HepG2 (cell line): ENCODE results near the gene BICRA. TPM values are rescaled to one million over a fixed set of nuclear protein-coding genes. Genes with fewer than 3 reads are reported as not detected.
A peak's percentile ranks its signal among the peaks of the same experiment; 100 is the strongest.

Source experiments
- CENPT ChIP-seq: sonication (generic); formaldehyde crosslinking; IDR thresholded peaks from 2 replicates; pipeline ENCODE4 v1.8.0; 2022; ENCODE audit warnings: low read depth, mild to moderate bottlenecking, moderate library complexity, missing genetic modification reagents
- CHD4 ChIP-seq: fragments of 200-600 bp; sonication (generic); IDR thresholded peaks from 2 replicates; pipeline ENCODE4 v1.7.0; 2017; ENCODE audit warnings: mild to moderate bottlenecking, low read length, borderline replicate concordance
- GTF2F1 ChIP-seq: fragments of 150-350 bp; IDR thresholded peaks from 2 replicates; pipeline ENCODE4 v1.6.1; 2014; ENCODE audit warnings: low read length
- KDM4B ChIP-seq: sonication (generic); formaldehyde crosslinking; IDR thresholded peaks from 2 replicates; pipeline ENCODE4 v1.4.0; 2020; ENCODE audit warnings: missing genetic modification reagents
- NR2C2 ChIP-seq: sonication (generic); formaldehyde crosslinking; IDR thresholded peaks from 2 replicates; pipeline ENCODE4 v1.4.0; 2020; ENCODE audit warnings: missing genetic modification reagents, mild to moderate bottlenecking, moderate library complexity, borderline replicate concordance
- RBAK ChIP-seq: sonication (generic); formaldehyde crosslinking; IDR thresholded peaks from 2 replicates; pipeline ENCODE4 v1.5.1; 2020; ENCODE audit warnings: mild to moderate bottlenecking, missing genetic modification reagents
- SMAD1 ChIP-seq: sonication (generic); formaldehyde crosslinking; IDR thresholded peaks from 2 replicates; pipeline ENCODE4 v1.4.0; 2020; ENCODE audit warnings: missing genetic modification reagents, low read depth, mild to moderate bottlenecking, borderline replicate concordance
- SNAPC4 ChIP-seq: sonication (generic); formaldehyde crosslinking; IDR thresholded peaks from 2 replicates; pipeline ENCODE4 v1.4.0; 2020; ENCODE audit warnings: mild to moderate bottlenecking, missing genetic modification reagents
- TRAFD1 ChIP-seq: sonication (generic); formaldehyde crosslinking; IDR thresholded peaks from 2 replicates; pipeline ENCODE4 v1.5.1; 2020; ENCODE audit warnings: missing genetic modification reagents, mild to moderate bottlenecking, borderline replicate concordance
- ZMYM2 ChIP-seq: sonication (generic); formaldehyde crosslinking; IDR thresholded peaks from 2 replicates; pipeline ENCODE4 v1.8.0; 2022; ENCODE audit warnings: mild to moderate bottlenecking, missing genetic modification reagents
- ZNF513 ChIP-seq: sonication (generic); formaldehyde crosslinking; conservative IDR thresholded peaks from 2 replicates; pipeline ENCODE4 v1.5.0; 2020; ENCODE audit warnings: missing genetic modification reagents
- ZNF572 ChIP-seq: sonication (generic); formaldehyde crosslinking; IDR thresholded peaks from 2 replicates; pipeline ENCODE4 v1.5.1; 2020; ENCODE audit warnings: mild to moderate bottlenecking, missing genetic modification reagents
- ZNF652 ChIP-seq: IDR thresholded peaks from 2 replicates; pipeline ENCODE4 v1.6.1; 2016; ENCODE audit warnings: low read depth, borderline replicate concordance
- ZNF790 ChIP-seq: sonication (generic); formaldehyde crosslinking; IDR thresholded peaks from 2 replicates; pipeline ENCODE4 v1.8.0; 2022; ENCODE audit warnings: missing genetic modification reagents, mild to moderate bottlenecking, borderline replicate concordance
- polyA plus RNA-seq, 8 experiments: library from polyadenylated mRNA; depleted of rRNA in 3 of 8; stranded (reverse) in 7 of 8; unstranded in 1 of 8; fragments of >200 nt; fragmentation: Illumina TruSeq in 4 of 8; extraction: Trizol in 4 of 8; gene quantifications; 2 replicates each; pipeline versions ENCODE4 v1.2.1 to v1.2.3, GENCODE V29; 2011 to 2016; ENCODE audit warnings: low read depth in 4 of 8, missing spikeins in 1 of 8, mixed read lengths in 1 of 8; ENCODE audit not compliant: insufficient read depth in 1 of 8
- total RNA-seq, 5 experiments: library from RNA; depleted of rRNA; stranded (reverse); fragments of >200 nt; fragmentation: Illumina TruSeq; extraction: Trizol; gene quantifications; 2 replicates each; pipeline ENCODE4 v1.2.3, GENCODE V29; 2016; ENCODE audit warnings: low read depth in 1 of 5
- TF ChIP-seq, protein P1 (sequence below): sonication (generic); formaldehyde crosslinking; IDR thresholded peaks from 2 replicates; pipeline ENCODE4 v1.8.0; 2022; ENCODE audit warnings: mild to moderate bottlenecking, missing genetic modification reagents, borderline replicate concordance
- TF ChIP-seq, protein P2 (sequence below): sonication (generic); formaldehyde crosslinking; IDR thresholded peaks from 2 replicates; pipeline ENCODE4 v1.4.0; 2020; ENCODE audit warnings: missing genetic modification reagents

BICRA gene
- total and polyA plus RNA-seq, 2 of the 13 experiments (the other 11 are each of a cell fraction or from before 2014, with no cell fraction given) = 0.55 to 0.71 TPM

GRCh38 chr19:47745010-47745901 is 136.3 kb downstream of the BICRA start, which contains the start of gene NOP53 (continued):
- no peak for TF ChIP-seq SNAPC4
- TF ChIP-seq ZNF572 (CRISPR knock-in tag) = no peak
- no peak for TF ChIP-seq ZNF790 (CRISPR knock-in tag)
- TF ChIP-seq, protein P1, sequence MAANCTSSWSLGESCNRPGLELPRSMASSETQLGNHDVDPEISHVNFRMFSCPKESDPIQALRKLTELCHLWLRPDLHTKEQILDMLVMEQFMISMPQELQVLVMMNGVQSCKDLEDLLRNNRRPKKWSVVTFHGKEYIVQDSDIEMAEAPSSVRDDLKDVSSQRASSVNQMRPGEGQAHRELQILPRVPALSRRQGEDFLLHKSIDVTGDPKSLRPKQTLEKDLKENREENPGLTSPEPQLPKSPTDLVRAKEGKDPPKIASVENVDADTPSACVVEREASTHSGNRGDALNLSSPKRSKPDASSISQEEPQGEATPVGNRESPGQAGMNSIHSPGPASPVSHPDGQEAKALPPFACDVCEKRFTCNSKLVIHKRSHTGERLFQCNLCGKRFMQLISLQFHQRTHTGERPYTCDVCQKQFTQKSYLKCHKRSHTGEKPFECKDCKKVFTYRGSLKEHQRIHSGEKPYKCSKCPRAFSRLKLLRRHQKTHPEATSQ (CRISPR knock-in tag) = no peak
- TF ChIP-seq RBAK (CRISPR knock-in tag) = no peak; the same call in 1 of the 2 replicates
- TF ChIP-seq CENPT (CRISPR knock-in tag) = no peak
- no peak for TF ChIP-seq ZMYM2 (CRISPR knock-in tag)
- no peak for TF ChIP-seq ZNF513
- TF ChIP-seq SMAD1 (CRISPR knock-in tag) = no peak
- TF ChIP-seq ZNF652 = 0 out of 2 replicates have a peak, but pooled peaks have one; percentile 19
- TF ChIP-seq TRAFD1 = no peak
- TF ChIP-seq, protein P2, sequence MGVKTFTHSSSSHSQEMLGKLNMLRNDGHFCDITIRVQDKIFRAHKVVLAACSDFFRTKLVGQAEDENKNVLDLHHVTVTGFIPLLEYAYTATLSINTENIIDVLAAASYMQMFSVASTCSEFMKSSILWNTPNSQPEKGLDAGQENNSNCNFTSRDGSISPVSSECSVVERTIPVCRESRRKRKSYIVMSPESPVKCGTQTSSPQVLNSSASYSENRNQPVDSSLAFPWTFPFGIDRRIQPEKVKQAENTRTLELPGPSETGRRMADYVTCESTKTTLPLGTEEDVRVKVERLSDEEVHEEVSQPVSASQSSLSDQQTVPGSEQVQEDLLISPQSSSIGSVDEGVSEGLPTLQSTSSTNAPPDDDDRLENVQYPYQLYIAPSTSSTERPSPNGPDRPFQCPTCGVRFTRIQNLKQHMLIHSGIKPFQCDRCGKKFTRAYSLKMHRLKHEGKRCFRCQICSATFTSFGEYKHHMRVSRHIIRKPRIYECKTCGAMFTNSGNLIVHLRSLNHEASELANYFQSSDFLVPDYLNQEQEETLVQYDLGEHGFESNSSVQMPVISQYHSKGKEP (CRISPR knock-in tag) = no peak
- no peak for TF ChIP-seq GTF2F1
- peak; percentile 92 for TF ChIP-seq NR2C2 (CRISPR knock-in tag)
- peak; percentile 34 for TF ChIP-seq CHD4
- TF ChIP-seq KDM4B (CRISPR knock-in tag) = no peak
